ENCODE data around the gene PPP1CC.

Gene PPP1CC

DNA sequence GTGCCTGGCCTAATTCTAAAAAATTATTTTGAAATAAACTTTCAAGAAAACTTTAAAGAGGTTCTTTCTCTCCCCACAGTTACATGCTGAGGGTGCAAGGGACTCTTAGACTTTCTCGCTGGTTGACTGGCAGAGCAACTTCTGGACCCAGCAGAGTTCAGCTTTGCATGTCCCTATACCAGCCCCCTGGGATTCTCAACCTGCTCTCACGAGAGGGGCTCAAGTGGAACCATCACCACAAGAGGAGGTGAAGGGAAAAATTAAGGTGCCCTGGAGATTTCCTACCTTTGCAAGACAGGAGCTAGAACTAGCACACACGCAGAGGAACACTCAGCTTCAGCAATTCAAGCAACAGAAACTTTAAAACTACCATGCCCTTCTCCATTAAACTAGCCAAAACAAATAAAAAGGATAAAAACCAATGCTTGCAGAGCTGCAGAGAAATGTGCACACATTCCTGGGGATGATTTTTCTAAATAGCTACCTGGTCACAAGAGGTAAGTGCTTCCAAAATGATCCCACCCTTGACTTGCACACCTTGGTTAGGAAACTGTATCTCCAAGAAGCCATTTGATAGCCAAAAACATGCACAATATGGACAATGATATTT, 56.3 kb downstream of the PPP1CC start:
- no peak for DNase-seq (ENCODE audit: extremely low read depth, low read depth)
- no peak for TF ChIP-seq CTCF (IDR thresholded peaks at IDR 0.05; ENCODE audit: low read depth, low read length)

- no peak for TF ChIP-seq CTCF (IDR thresholded peaks at IDR 0.05; ENCODE audit: low read depth, low read length)
Observed at GRCh38 chr12:110684312-110684836, 58.3 kb downstream of the PPP1CC start.

DNA sequence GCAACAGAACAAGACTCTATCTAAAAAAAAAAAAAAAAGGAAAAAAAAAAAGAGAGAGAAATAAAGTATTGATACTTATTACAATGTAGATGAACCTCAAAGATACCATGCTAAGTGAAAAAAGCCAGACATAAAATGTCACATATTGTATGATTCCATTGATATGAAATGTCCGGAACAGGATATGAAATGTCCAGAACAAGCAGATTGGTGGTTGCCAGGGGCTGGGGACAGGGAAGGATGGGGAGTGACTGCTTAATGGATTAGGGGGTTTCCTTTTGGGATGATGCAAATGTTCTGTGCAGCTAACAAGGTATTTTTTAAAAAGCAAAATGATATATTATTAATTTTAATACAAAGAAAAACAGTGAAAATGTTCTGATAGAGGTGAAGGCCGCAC, 58.8 kb downstream of the PPP1CC start:
- no peak for DNase-seq (ENCODE audit: extremely low read depth, low read depth)
- TF ChIP-seq CTCF (IDR thresholded peaks at IDR 0.05; ENCODE audit: low read depth, low read length) = no peak

More at GRCh38 chr12:110684312-110684836, 58.3 kb downstream of the PPP1CC start:
- DNase-seq (ENCODE audit: extremely low read depth, low read depth) = no peak

DNA sequence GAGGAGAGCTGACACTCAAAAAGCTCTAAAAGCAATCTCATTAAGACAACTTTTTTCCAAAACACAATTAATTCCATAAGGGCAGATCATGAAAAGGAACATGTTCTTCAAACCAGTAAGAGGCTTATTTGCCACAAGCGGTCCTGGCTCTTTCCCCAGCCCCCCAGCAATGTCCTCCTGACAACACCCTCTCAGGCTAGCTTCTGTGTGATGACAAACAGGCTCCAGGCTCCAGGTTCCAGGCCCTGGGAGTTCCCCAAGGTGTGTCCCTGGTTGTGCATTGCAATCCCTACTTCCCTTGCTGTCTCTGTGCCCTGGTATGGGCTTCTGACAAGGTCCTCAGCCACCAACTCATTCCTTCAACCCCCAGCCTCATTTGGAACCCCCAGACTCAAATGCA, 62.7 kb downstream of the PPP1CC start:
- no peak for DNase-seq (ENCODE audit: extremely low read depth, low read depth)
- TF ChIP-seq CTCF (IDR thresholded peaks at IDR 0.05; ENCODE audit: low read depth, low read length) = no peak

GRCh38 chr12:110679201-110679600, 63.5 kb downstream of the PPP1CC start:
- no peak for TF ChIP-seq CTCF (IDR thresholded peaks at IDR 0.05; ENCODE audit: low read depth, low read length)

GRCh38 chr12:110677982-110678381, 64.7 kb downstream of the PPP1CC start:
- TF ChIP-seq CTCF (IDR thresholded peaks at IDR 0.05; ENCODE audit: low read depth, low read length) = no peak
- no peak for DNase-seq (ENCODE audit: extremely low read depth, low read depth)

More at GRCh38 chr12:110679201-110679600, 63.5 kb downstream of the PPP1CC start:
- DNase-seq (ENCODE audit: extremely low read depth, low read depth) = no peak

DNA sequence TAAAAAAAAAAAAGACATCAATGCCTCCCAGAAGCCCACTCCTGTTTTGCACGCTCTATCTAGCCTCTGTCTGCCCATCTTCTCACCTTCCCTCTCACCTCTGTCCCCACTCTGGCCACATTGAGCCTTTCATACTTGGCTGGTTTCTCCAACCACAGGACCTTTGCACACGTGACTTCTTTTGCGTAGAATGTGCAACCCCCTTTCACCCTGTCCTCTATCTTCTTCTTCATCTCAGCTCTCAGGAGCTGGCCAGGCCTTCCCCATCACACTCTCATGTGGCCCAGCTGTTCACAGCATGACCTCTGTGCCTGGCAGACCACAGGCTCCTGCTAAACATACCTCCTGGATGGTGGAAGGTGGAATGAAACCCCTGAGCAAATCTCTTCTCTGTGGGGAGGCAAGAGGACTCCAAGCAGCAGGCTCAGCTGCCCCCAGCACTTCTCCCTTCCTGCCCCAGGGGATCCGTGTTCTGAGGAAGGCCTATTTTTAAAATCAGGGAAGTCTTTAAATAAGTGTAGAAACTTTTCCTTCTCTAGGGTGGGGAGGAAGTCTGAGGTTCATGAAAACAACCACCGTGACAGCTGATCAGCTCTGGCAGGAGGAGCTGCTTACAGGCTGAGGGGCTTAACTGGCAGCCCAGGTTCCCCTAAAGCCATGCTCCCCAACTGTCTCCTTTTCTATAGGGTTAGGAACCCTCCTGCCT, 65.3 kb downstream of the PPP1CC start:
- no peak for DNase-seq (ENCODE audit: extremely low read depth, low read depth)
- TF ChIP-seq CTCF (IDR thresholded peaks at IDR 0.05; ENCODE audit: low read depth, low read length) = no peak
